Suprapubic skin (tissue), 4 donors: ENCODE results near the gene SULF2. TPM values are rescaled to one million over a fixed set of nuclear protein-coding genes. Genes with fewer than 3 reads are reported as not detected.
"Not testable (repeated sequence)": the region's sequence is repeated elsewhere in the genome, so short reads cannot be mapped to it uniquely, and the experiment has no call there.

Experiments used
- DNase-seq, 2 donors: peaks; one replicate each; pipeline ENCODE4 v3.0.0-alpha.2; 2019; ENCODE audit warnings: low spot score in 2 of 2
- H3K27ac ChIP-seq: fragments of 200-600 bp; sonication (generic); one replicate; pipeline ENCODE4 v1.5.1; 2019
- H3K27me3 ChIP-seq: fragments of 200-600 bp; sonication (generic); one replicate; pipeline ENCODE4 v1.5.1; 2019
- H3K36me3 ChIP-seq: fragments of 200-600 bp; sonication (generic); one replicate; pipeline ENCODE4 v1.5.1; 2019
- H3K4me1 ChIP-seq: fragments of 200-600 bp; sonication (generic); one replicate; pipeline ENCODE4 v1.5.1; 2019
- H3K4me3 ChIP-seq: fragments of 200-600 bp; sonication (generic); one replicate; pipeline ENCODE4 v1.5.1; 2019; ENCODE audit warnings: mild to moderate bottlenecking
- H3K9me3 ChIP-seq: fragments of 200-600 bp; sonication (generic); one replicate; pipeline ENCODE4 v1.5.1; 2019
- EP300 ChIP-seq: sonication (generic); formaldehyde crosslinking; IDR thresholded peaks from one replicate; pipeline ENCODE4 v1.6.1; 2017; ENCODE audit warnings: antibody characterized with exemption
- POLR2A ChIP-seq, 2 donors: fragments of 450-650 bp; IDR thresholded peaks; one replicate each; pipeline ENCODE4 v1.6.1; 2017; ENCODE audit warnings: antibody characterized with exemption in 2 of 2, mild to moderate bottlenecking in 2 of 2, moderate library complexity in 2 of 2
- POLR2AphosphoS5 ChIP-seq, 3 donors: sonication (generic); formaldehyde crosslinking; IDR thresholded peaks; one replicate each; pipeline ENCODE4 v1.6.1; 2017; ENCODE audit warnings: antibody characterized with exemption in 3 of 3
- WGBS: methylation state at CpG from one replicate; pipeline ENCODE4 v1.1.5; 2018; 5-methylcytosine and 5-hydroxymethylcytosine counted together
- total RNA-seq, 4 donors: library from RNA; depleted of rRNA; stranded (reverse); fragments of >200 nt; gene quantifications; one replicate each; pipeline ENCODE4 v1.1.0, GENCODE V29; 2016
- TF ChIP-seq, protein P1 (sequence below), 2 donors: fragments of 200-600 bp in 1 of 2; fragments of 450-650 bp in 1 of 2; sonication (generic) in 1 of 2; IDR thresholded peaks; one replicate each; pipeline ENCODE4 v1.5.1; 2016 to 2019; ENCODE audit warnings: antibody characterized with exemption in 2 of 2, mild to moderate bottlenecking in 1 of 2, moderate library complexity in 1 of 2

Gene SULF2
- total RNA-seq, 4 donors from 2014 or later, result 28.4 to 95.4 (median 57.5) TPM

GRCh38 chr20:47795214-47795907, 10.1 kb upstream of the SULF2 start:
- no peaks in the 10 kb centered on the region for H3K36me3 ChIP-seq
- 57% methylated on average over 15 of the region's 17 CpGs for WGBS

GRCh38 chr20:47794264-47794663, 9.0 kb upstream of the SULF2 start:
- H3K27ac ChIP-seq, DNase-seq, H3K4me3 ChIP-seq, H3K36me3 ChIP-seq, H3K27me3 ChIP-seq, H3K9me3 ChIP-seq: not testable (repeated sequence)
- WGBS, result 69% methylated on average over 6 of the region's 6 CpGs
- H3K4me1 ChIP-seq, result peaks cover 59% of the 10 kb centered on the region

More at GRCh38 chr20:47795214-47795907, 10.1 kb upstream of the SULF2 start:
- Histone ChIP-seq H3K9me3 (no peaks in the 10 kb centered on the region), H3K4me3 (no peak overlapping the region), H3K4me1 (peaks cover 59% of the 10 kb centered on the region), H3K27ac (no peak overlapping the region), H3K27me3 (no peaks in the 10 kb centered on the region)
- DNase-seq, result no peak
- TF ChIP-seq EP300 (no peak), POLR2A (IDR thresholded peaks at IDR 0.05) (no peak), POLR2AphosphoS5 (IDR thresholded peaks at IDR 0.05) (no peak)
- TF ChIP-seq, protein P1, sequence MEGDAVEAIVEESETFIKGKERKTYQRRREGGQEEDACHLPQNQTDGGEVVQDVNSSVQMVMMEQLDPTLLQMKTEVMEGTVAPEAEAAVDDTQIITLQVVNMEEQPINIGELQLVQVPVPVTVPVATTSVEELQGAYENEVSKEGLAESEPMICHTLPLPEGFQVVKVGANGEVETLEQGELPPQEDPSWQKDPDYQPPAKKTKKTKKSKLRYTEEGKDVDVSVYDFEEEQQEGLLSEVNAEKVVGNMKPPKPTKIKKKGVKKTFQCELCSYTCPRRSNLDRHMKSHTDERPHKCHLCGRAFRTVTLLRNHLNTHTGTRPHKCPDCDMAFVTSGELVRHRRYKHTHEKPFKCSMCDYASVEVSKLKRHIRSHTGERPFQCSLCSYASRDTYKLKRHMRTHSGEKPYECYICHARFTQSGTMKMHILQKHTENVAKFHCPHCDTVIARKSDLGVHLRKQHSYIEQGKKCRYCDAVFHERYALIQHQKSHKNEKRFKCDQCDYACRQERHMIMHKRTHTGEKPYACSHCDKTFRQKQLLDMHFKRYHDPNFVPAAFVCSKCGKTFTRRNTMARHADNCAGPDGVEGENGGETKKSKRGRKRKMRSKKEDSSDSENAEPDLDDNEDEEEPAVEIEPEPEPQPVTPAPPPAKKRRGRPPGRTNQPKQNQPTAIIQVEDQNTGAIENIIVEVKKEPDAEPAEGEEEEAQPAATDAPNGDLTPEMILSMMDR (IDR thresholded peaks at IDR 0.05), result no peak

GRCh38 chr20:47792021-47792618, 6.8 kb upstream of the SULF2 start:
- Histone ChIP-seq H3K27ac (peak overlapping the region; percentile 44), H3K4me1 (peaks cover 49% of the 10 kb centered on the region)

DNA sequence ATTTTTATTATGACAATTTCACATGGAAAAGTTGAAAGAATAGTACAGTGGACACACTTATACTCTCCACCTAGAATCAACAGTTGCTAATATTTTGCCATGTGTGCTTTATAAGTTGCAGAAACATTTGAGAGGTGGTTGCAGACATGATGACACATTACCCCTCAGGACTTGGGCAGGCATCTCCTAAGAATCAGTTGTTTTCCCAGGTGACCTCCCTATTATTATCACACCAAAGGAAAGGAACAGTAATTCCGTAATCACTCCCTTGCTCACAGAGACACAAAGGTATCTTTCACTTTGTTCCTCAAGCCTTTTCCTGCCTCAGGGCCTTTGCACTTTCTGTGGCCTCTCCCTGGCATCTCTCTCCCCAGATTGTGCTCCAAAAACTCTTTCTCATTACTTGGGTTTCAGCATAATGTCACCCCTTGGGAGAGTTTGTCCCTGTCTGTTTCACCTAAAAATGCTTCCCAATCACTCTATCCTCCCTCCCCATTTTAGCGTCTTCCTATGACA, 5.9 kb upstream of the SULF2 start:
- H3K27me3 ChIP-seq, result no peaks in the 10 kb centered on the region
- H3K36me3 ChIP-seq, result no peaks in the 10 kb centered on the region
- no peaks in the 10 kb centered on the region for H3K9me3 ChIP-seq
- H3K27ac ChIP-seq, result peak overlapping the region; percentile 44
- no peak overlapping the region for H3K4me3 ChIP-seq
- TF ChIP-seq POLR2AphosphoS5 (IDR thresholded peaks at IDR 0.05) (no peak), POLR2A (IDR thresholded peaks at IDR 0.05) (no peak), EP300 (no peak)
- TF ChIP-seq, protein P1 (IDR thresholded peaks at IDR 0.05), result no peak
- no peak for DNase-seq
- 82% methylated on average over 2 of the region's 2 CpGs for WGBS
- peaks cover 55% of the 10 kb centered on the region for H3K4me1 ChIP-seq

More at GRCh38 chr20:47792021-47792618, 6.8 kb upstream of the SULF2 start:
- Histone ChIP-seq H3K4me3 (no peak overlapping the region), H3K36me3 (no peaks in the 10 kb centered on the region), H3K9me3 (no peaks in the 10 kb centered on the region), H3K27me3 (no peaks in the 10 kb centered on the region)
- peak in 1 of 2 donors; percentile 80 for DNase-seq
- WGBS, result 37% methylated on average over 9 of the region's 9 CpGs
- peak in 1 of 3 donors; percentile 55 for TF ChIP-seq POLR2AphosphoS5 (IDR thresholded peaks at IDR 0.05)
- TF ChIP-seq, protein P1 (IDR thresholded peaks at IDR 0.05), result no peak

DNA sequence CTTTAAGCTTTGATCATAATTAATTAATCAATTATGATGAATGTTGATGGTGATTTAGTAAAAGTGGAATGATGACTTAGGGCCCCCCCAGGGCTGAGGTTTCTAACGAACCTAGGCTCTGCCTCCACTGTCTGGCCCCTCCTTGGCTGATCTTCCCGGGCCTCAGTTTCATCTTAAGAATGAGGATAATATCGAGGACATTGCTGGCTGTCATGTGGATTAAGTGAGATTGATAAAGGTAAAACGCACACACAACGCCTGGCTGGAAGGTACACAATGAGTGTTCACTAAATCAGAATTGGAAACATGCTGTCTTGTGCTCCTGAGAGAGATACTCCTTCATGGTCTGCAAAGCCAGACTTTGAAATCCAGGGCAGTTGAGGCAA, 5.3 kb upstream of the SULF2 start:
- Histone ChIP-seq H3K27me3 (no peaks in the 10 kb centered on the region), H3K4me3 (no peak overlapping the region), H3K9me3 (no peaks in the 10 kb centered on the region), H3K4me1 (peaks cover 59% of the 10 kb centered on the region), H3K36me3 (no peaks in the 10 kb centered on the region), H3K27ac (no peak overlapping the region)
- TF ChIP-seq EP300, result no peak
- no peak for DNase-seq
- WGBS, result 74% methylated on average over 5 of the region's 5 CpGs

DNA sequence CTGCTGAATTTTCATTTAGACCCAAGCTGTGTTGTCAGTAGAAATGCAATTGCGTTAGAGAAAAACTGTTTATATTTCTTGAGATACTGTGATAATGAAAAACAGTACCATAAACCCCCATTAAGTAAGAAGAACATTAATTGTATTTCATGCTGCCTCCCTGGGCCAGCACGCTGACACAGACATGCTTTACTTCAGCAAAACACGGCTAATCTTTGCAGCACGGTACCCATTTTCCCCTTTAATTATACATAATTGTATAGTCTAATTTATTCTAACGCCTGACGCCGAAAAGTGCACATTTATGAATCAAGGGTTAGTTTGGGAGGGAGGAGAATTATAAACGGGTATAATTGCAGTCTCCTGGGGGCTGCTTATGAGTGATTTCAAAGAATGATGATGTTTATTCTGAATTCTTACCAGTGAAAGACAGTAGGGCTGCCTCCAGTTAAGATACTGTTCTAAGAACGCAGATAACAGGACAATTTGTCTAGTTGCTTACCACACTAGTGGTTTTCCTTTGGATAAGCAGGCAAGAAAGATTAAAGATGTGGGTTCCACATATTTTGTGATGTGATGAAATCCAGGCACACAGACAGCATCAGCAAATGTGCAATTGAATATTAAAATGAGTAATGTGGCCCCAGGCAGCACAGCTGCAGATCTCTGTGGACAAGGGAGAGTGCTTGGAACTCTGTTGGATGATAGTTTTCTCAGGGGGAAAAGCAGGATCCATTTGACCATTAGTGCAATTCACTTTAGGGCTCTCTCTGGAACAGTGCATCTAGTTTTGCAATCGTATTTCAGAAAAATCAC, 4.7 kb upstream of the SULF2 start:
- Histone ChIP-seq H3K4me3 (no peak overlapping the region), H3K4me1 (peaks cover 54% of the 10 kb centered on the region), H3K9me3 (no peaks in the 10 kb centered on the region), H3K36me3 (no peaks in the 10 kb centered on the region), H3K27ac (no peak overlapping the region), H3K27me3 (no peaks in the 10 kb centered on the region)
- DNase-seq, result no peak
- TF ChIP-seq, protein P1 (IDR thresholded peaks at IDR 0.05), result no peak
- TF ChIP-seq POLR2A (IDR thresholded peaks at IDR 0.05) (no peak), POLR2AphosphoS5 (IDR thresholded peaks at IDR 0.05) (no peak), EP300 (no peak)
- 64% methylated on average over 10 of the region's 10 CpGs for WGBS
